Epithelial cell of alveolus of lung (primary cell): Measurements from ENCODE around the gene FAM131B. TPM values are rescaled to one million over a fixed set of nuclear protein-coding genes. Genes with fewer than 3 reads are reported as not detected.

Experiments used
- total RNA-seq: library from RNA; depleted of rRNA; stranded (reverse); fragments of >200 nt; gene quantifications from 2 replicates; pipeline ENCODE4 v1.2.1, GENCODE V29; 2015

The FAM131B gene
- 3.1 and 3.9 TPM in 2 replicates for total RNA-seq

GRCh38 chr7:143362131-143363015 lies at the start of gene FAM131B:
FAM131B (minus strand) TSS chr7:143362713; CDS start chr7:143362603, 110 bp downstream.

GRCh38 chr7:143408686-143409561 lies 46.4 kb upstream of the FAM131B start, which contains the start of gene EPHA1:
EPHA1 (minus strand) TSS chr7:143408856; CDS start chr7:143408805, 51 bp downstream.

GRCh38 chr7:143380646-143381426 lies 18.3 kb upstream of the FAM131B start, which contains the start of gene ZYX:
ZYX (plus strand) TSS chr7:143381345; CDS start chr7:143381572, 227 bp downstream.

GRCh38 chr7:143315776-143316175 lies 46.7 kb downstream of the FAM131B start, which contains the start of gene CLCN1:
CLCN1 (plus strand) TSS chr7:143316111; CDS start chr7:143316213, 102 bp downstream.

Other genes with a start within 250 kb of the FAM131B start
- gene PIP, start 230.6 kb downstream of the FAM131B start, total RNA-seq: not detected in 2 replicates
- not detected in 2 replicates for gene TAS2R39, start 179.3 kb downstream of the FAM131B start, total RNA-seq
- not detected in 2 replicates for gene TAS2R40, start 140.7 kb downstream of the FAM131B start, total RNA-seq
- 124 and 133 TPM in 2 replicates for gene GSTK1, start 99.3 kb downstream of the FAM131B start, total RNA-seq
- 0.39 TPM in 1 of 2 replicates, not detected in the other for gene TMEM139, start 77.8 kb downstream of the FAM131B start, total RNA-seq
- 14.5 and 29.7 TPM in 2 replicates for gene CASP2, start 74.4 kb downstream of the FAM131B start, total RNA-seq
- gene CLCN1, start 46.6 kb downstream of the FAM131B start, total RNA-seq: 0.13 TPM in 1 of 2 replicates, not detected in the other
- 167 and 206 TPM in 2 replicates for gene ZYX, start 18.6 kb upstream of the FAM131B start, total RNA-seq
- 0.32 and 0.91 TPM in 2 replicates for gene EPHA1, start 46.1 kb upstream of the FAM131B start, total RNA-seq
- gene TAS2R60, start 80.7 kb upstream of the FAM131B start, total RNA-seq: not detected in 2 replicates
- not detected in 2 replicates for gene TAS2R41, start 115.2 kb upstream of the FAM131B start, total RNA-seq
- gene CTAGE15, start 209.1 kb upstream of the FAM131B start, total RNA-seq: 0.13 and 0.64 TPM in 2 replicates